Measurements from ENCODE around the gene NSUN6. TPM values are rescaled to one million over a fixed set of nuclear protein-coding genes. Genes with fewer than 3 reads are reported as not detected.

The NSUN6 gene
- polyA plus RNA-seq, 1 experiment, result 2.7 TPM

DNA sequence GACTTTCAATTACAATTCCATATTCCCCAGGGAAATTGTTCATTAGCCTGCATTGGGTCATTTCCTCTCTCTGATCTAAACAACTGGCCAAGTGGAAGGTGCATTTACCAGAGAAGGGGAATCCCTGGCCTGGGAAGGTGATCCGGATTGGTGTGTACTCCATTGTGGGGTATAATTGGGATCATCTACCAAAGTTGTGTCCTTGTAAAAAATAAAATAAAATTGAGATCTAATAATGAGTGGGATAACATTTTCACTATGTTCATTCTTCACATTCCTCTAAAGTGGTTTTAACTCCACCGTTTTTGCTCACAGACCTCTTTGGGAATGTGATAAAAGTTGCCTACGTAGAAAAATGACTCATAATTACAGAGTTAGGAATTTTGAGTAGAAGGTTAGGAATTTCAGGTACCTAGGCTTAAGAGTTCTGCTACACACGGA, 30.6 kb upstream of the NSUN6 start:
- no peak for DNase-seq (ENCODE audit: low read depth)
- H3K4me3 ChIP-seq (ENCODE audit: low read depth, low read length), result no peak overlapping the region
- CTCF ChIA-PET, result no interaction called here

GRCh38 chr10:18681366-18681765, 30.0 kb upstream of the NSUN6 start:
- Histone ChIP-seq H3K4me3 (ENCODE audit: low read depth, low read length) (no peak overlapping the region), H3K27me3 (ENCODE audit: control insufficient read depth, insufficient read depth, low read length) (no peaks in the 10 kb centered on the region), H3K36me3 (ENCODE audit: control insufficient read depth, insufficient read depth, low read length) (no peaks in the 10 kb centered on the region)
- TF ChIP-seq CTCF (IDR thresholded peaks at IDR 0.05; ENCODE audit: insufficient read depth, low read depth, low read length), result no peak
- CTCF ChIA-PET, result no interaction called here
- POLR2A ChIA-PET, result no interaction called here
- no peak for DNase-seq (ENCODE audit: low read depth)

More for the DNA sequence above, 30.6 kb upstream of the NSUN6 start:
- POLR2A ChIA-PET, result no interaction called here
- H3K36me3 ChIP-seq (ENCODE audit: control insufficient read depth, insufficient read depth, low read length), result no peaks in the 10 kb centered on the region
- no peaks in the 10 kb centered on the region for H3K27me3 ChIP-seq (ENCODE audit: control insufficient read depth, insufficient read depth, low read length)
- no peak for TF ChIP-seq CTCF (IDR thresholded peaks at IDR 0.05; ENCODE audit: insufficient read depth, low read depth, low read length)

DNA sequence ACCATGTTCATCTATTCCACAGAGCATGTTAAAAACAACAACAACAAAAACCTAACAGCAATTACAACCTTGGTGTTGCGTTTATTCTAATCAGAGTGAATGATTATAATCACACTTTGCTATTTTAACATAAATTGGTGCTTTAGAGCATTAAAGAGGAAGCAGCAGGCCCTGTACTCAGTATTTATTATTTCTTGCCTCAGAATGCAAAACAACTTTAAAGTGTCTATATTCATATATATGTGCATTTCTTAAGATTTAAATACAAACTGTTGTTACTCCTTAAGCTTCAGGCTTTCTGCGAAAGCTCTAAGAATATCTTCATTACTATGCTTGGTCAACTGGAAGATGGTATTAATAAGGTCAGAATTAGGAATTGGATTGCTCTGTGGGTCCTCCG, 29.4 kb upstream of the NSUN6 start:
- Histone ChIP-seq H3K4me3 (ENCODE audit: low read depth, low read length) (no peak overlapping the region), H3K36me3 (ENCODE audit: control insufficient read depth, insufficient read depth, low read length) (no peaks in the 10 kb centered on the region), H3K27me3 (ENCODE audit: control insufficient read depth, insufficient read depth, low read length) (no peaks in the 10 kb centered on the region)
- TF ChIP-seq CTCF (IDR thresholded peaks at IDR 0.05; ENCODE audit: insufficient read depth, low read depth, low read length), result no peak
- CTCF ChIA-PET, result interaction anchor here (1.2 kb wide), 1 partner anchor 14 kb away, joined by 4 read pairs; no protein-coding TSS in a partner anchor
- POLR2A ChIA-PET, result no interaction called here
- no peak for DNase-seq (ENCODE audit: low read depth)

DNA sequence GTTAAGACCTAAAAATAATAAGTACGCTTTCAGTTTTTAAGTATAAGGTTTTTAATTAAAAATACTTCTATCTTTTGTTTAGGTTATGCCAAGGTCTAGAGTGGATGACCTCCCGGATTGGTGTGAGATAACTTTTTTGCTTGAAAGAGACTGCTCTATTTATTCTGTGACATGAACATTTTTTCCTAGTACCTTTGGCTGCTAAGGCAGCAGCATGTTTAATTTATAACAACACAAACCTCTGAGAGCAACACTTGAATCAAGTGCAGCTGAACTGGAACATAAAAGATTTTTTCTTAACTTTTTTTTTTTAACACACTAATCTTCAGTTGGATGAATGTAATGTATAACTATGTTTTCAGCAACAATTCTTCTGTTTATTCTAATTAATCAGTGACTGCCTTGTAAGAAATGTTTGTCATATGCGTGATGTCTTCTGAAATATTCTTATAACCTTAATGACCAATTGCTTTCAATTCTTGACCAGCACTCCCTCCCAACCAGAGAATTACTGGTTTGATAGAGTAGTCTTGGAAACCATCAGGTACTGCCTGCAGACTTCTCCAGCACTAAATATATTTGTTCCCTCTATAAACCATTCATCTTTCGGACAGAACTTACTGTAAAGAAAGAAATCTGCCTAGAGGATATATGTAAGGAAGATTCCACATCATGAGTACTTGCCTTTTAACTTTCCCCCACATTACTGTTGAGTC, 23.9 kb upstream of the NSUN6 start:
- H3K4me3 ChIP-seq (ENCODE audit: low read depth, low read length), result no peak overlapping the region
- peaks cover 7% of the 10 kb centered on the region for H3K36me3 ChIP-seq (ENCODE audit: control insufficient read depth, insufficient read depth, low read length)
- no peak for TF ChIP-seq CTCF (IDR thresholded peaks at IDR 0.05; ENCODE audit: insufficient read depth, low read depth, low read length)
- ChIA-PET CTCF (interaction anchor here (0.7 to 1.3 kb wide), 3 partner anchors 8 to 194 kb away, joined by 3 read pairs; no protein-coding TSS in a partner anchor), POLR2A (no interaction called here)
- no peaks in the 10 kb centered on the region for H3K27me3 ChIP-seq (ENCODE audit: control insufficient read depth, insufficient read depth, low read length)
- no peak for DNase-seq (ENCODE audit: low read depth)

GRCh38 chr10:18668026-18668425, 16.6 kb upstream of the NSUN6 start:
- DNase-seq (ENCODE audit: low read depth), result no peak
- H3K27me3 ChIP-seq (ENCODE audit: control insufficient read depth, insufficient read depth, low read length), result no peaks in the 10 kb centered on the region
- H3K36me3 ChIP-seq (ENCODE audit: control insufficient read depth, insufficient read depth, low read length), result peaks cover 6% of the 10 kb centered on the region; the same call in 1 of the 2 replicates
- CTCF ChIA-PET, result no interaction called here
- no peak overlapping the region for H3K4me3 ChIP-seq (ENCODE audit: low read depth, low read length)
- POLR2A ChIA-PET, result no interaction called here
- TF ChIP-seq CTCF (IDR thresholded peaks at IDR 0.05; ENCODE audit: insufficient read depth, low read depth, low read length), result no peak
